ENCODE data around the gene CUX1. TPM values are rescaled to one million over a fixed set of nuclear protein-coding genes. Genes with fewer than 3 reads are reported as not detected.

The CUX1 gene
- total and polyA plus RNA-seq, 10 of the 15 experiments (the other 5 are each of a cell fraction or from before 2014, with no cell fraction given) = 6.1 to 48.6 (median 25.9) TPM

GRCh38 chr7:102305414-102306268 lies 488.2 kb downstream of the CUX1 start (continued):
- TF ChIP-seq IKZF1 (conservative IDR thresholded peaks at IDR 0.05) (peak; percentile 87), EGR1 (IDR thresholded peaks at IDR 0.05; ENCODE audit: borderline replicate concordance in 1 of 2, low read depth in 2 of 2, low read length in 2 of 2) (no peak), POLR2AphosphoS2 (IDR thresholded peaks at IDR 0.05; ENCODE audit: low read depth, low read length) (no peak), SREBF2 (IDR thresholded peaks at IDR 0.05; ENCODE audit: low read length) (no peak), CEBPB (IDR thresholded peaks at IDR 0.05; ENCODE audit: borderline replicate concordance in 1 of 2, low read depth in 2 of 2, low read length in 2 of 2) (no peak), JUNB (IDR thresholded peaks at IDR 0.05) (no peak), ETV6 (conservative IDR thresholded peaks at IDR 0.05 in 1 of 2, IDR thresholded peaks at IDR 0.05 in 1 of 2; ENCODE audit: borderline replicate concordance in 1 of 2, low read depth in 1 of 2) (0 out of 4 replicates have a peak, but pooled peaks of 1 of the 2 experiments have one; percentile 20), SREBF1 (IDR thresholded peaks at IDR 0.05; ENCODE audit: low read length) (no peak), ZNF384 (IDR thresholded peaks at IDR 0.05; ENCODE audit: borderline replicate concordance, low read depth, low read length) (peak; percentile 81), ZNF687 (IDR thresholded peaks at IDR 0.05) (peak; percentile 58; the same call in 1 of the 2 replicates), RCOR1 (conservative IDR thresholded peaks at IDR 0.05; ENCODE audit: low read depth, low read length) (no peak), NFXL1 (IDR thresholded peaks at IDR 0.05; ENCODE audit: borderline replicate concordance) (no peak), PAX5 (IDR thresholded peaks at IDR 0.05; ENCODE audit: borderline replicate concordance, low read depth, low read length) (peak; percentile 47; the same call in 1 of the 2 replicates), ZSCAN29 (IDR thresholded peaks at IDR 0.05) (no peak), MTA2 (IDR thresholded peaks at IDR 0.05; ENCODE audit: low read depth) (peak; percentile 84), MYC (IDR thresholded peaks at IDR 0.05; ENCODE audit: insufficient read depth, insufficient read length, insufficient replicate concordance, low read length, severe bottlenecking) (no peak)
- TF ChIP-seq, protein P1, sequence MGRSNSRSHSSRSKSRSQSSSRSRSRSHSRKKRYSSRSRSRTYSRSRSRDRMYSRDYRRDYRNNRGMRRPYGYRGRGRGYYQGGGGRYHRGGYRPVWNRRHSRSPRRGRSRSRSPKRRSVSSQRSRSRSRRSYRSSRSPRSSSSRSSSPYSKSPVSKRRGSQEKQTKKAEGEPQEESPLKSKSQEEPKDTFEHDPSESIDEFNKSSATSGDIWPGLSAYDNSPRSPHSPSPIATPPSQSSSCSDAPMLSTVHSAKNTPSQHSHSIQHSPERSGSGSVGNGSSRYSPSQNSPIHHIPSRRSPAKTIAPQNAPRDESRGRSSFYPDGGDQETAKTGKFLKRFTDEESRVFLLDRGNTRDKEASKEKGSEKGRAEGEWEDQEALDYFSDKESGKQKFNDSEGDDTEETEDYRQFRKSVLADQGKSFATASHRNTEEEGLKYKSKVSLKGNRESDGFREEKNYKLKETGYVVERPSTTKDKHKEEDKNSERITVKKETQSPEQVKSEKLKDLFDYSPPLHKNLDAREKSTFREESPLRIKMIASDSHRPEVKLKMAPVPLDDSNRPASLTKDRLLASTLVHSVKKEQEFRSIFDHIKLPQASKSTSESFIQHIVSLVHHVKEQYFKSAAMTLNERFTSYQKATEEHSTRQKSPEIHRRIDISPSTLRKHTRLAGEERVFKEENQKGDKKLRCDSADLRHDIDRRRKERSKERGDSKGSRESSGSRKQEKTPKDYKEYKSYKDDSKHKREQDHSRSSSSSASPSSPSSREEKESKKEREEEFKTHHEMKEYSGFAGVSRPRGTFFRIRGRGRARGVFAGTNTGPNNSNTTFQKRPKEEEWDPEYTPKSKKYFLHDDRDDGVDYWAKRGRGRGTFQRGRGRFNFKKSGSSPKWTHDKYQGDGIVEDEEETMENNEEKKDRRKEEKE (IDR thresholded peaks at IDR 0.05) = no peak
- TF ChIP-seq, protein P2, sequence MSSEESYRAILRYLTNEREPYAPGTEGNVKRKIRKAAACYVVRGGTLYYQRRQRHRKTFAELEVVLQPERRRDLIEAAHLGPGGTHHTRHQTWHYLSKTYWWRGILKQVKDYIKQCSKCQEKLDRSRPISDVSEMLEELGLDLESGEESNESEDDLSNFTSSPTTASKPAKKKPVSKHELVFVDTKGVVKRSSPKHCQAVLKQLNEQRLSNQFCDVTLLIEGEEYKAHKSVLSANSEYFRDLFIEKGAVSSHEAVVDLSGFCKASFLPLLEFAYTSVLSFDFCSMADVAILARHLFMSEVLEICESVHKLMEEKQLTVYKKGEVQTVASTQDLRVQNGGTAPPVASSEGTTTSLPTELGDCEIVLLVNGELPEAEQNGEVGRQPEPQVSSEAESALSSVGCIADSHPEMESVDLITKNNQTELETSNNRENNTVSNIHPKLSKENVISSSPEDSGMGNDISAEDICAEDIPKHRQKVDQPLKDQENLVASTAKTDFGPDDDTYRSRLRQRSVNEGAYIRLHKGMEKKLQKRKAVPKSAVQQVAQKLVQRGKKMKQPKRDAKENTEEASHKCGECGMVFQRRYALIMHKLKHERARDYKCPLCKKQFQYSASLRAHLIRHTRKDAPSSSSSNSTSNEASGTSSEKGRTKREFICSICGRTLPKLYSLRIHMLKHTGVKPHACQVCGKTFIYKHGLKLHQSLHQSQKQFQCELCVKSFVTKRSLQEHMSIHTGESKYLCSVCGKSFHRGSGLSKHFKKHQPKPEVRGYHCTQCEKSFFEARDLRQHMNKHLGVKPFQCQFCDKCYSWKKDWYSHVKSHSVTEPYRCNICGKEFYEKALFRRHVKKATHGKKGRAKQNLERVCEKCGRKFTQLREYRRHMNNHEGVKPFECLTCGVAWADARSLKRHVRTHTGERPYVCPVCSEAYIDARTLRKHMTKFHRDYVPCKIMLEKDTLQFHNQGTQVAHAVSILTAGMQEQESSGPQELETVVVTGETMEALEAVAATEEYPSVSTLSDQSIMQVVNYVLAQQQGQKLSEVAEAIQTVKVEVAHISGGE (CRISPR knock-in tag; IDR thresholded peaks at IDR 0.05) = no peak
